GM18511 (cell line): ENCODE data around the gene MBNL2.

Experiments
- ATAC-seq: cut with Tn5 transposase; IDR thresholded peaks from one replicate; pipeline ENCODE4 v1.9.1; 2021; ENCODE audit warnings: mild to moderate bottlenecking, moderate library complexity; ENCODE audit not compliant: unreplicated experiment

MBNL2 gene

DNA sequence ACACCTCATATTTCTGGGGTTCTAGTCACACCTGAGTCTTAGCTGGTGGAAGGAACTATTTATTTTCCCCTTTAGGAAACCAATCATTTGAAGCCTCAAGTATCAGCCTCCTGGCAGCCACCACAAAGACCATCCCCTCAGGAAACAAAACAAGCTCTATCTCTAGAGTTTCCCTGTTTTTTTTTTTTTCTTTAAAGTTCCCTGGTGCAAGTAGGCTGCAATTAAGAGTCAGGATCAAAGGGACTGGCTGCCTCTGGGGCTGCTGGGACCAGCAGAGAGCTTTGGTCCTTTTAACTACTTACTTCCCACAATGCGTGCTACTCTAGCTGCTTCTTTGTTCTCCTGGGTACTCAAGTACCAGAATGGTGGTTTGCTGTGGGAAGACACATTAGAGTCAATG is 11.4 kb downstream of the MBNL2 start:
- no peak for ATAC-seq

GRCh38 chr13:97234236-97234635 is 12.1 kb downstream of the MBNL2 start:
- ATAC-seq, result no peak

GRCh38 chr13:97234742-97235141 is 12.6 kb downstream of the MBNL2 start:
- no peak for ATAC-seq

DNA sequence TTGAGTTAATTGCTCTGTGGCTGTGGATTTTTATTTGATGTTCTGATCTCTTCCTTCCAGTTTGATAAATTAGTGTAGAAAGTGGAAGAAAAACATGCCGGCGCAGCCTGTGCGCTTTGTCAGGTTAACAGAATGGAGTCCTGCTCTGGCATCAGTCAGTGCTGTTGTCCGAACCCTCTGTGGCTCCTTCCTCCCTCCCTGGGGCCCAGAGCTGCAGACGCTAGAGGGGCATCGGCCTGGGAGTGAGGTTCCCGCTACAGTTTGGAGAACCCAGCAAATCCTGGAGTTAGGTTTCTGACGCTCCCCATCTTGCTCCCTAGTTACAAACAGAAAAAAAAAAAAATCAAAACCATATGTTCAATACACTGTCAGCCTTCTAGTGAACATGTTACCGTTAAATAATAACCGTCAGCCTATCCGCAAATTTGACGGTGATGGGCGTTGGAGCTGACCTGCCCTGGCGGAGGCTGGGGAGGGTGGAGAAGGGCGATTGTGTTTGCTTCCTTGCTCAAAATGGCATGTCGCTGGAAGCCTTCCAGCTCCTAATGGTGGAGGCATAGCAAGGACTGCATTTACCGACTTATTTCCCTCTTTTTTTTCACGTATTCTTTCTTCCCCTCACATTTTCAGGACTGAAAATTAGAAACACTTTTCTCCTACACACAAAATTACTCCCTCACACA is 13.6 kb downstream of the MBNL2 start:
- no peak for ATAC-seq

DNA sequence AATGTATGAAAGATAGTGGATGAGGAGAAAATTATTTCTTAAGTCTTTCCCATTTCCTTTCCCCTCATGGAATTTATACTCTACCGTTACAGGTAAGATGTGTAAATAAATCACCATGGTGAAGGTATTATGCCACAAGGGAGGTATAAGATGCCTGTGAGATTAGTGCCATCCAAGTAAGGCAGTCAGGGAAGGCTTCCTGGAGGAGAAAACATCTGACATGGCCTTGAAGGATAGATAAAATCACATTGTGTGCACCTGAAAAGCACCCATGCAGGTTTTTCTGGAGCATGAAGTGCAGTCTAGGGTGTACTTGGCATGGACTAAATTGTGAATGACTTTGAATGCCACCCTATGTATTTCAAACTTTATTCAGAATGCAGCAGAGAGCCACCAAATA is 15.3 kb downstream of the MBNL2 start:
- ATAC-seq, result no peak

- no peak for ATAC-seq
Observed at GRCh38 chr13:97238432-97238831, 16.3 kb downstream of the MBNL2 start.

DNA sequence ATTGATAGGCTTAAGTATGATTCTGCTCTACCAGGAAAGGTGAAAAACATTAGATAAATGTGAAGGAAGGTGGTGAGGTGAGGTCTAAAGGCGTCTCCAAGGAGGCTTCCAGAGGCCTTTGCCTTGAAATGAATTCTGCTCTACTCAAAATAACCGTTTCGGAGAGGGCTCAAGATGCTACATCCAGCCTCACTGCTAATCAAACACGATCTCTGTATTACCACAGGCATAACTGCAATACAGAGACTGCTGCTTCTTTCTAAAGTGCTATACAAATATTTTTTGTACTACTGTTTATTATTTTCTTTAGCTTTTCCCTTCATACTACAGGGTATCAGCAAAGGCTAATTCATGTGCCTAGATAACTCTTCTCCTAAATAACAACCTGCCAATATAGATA is 16.8 kb downstream of the MBNL2 start:
- ATAC-seq, result no peak

DNA sequence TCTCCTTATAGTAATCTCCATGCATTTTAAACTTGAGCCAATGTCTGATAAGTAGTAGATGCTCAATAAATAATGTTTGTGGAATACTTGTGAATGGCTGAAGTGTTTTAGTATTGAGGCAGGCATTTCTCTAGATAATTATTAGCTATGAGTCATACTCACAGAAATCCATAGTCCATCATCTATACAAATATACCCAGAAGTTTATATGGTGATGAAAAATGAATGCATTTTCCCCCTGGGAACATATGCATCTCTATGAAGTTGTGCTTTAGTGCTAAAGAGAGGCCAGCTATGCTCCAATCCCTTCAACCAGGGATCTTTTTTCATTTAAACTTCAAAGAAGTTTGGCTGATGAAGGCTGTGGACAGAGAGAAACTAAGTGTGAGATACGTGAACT is 17.2 kb downstream of the MBNL2 start:
- ATAC-seq, result no peak

- ATAC-seq, result no peak
Observed at GRCh38 chr13:97239943-97240787, 18.0 kb downstream of the MBNL2 start.

DNA sequence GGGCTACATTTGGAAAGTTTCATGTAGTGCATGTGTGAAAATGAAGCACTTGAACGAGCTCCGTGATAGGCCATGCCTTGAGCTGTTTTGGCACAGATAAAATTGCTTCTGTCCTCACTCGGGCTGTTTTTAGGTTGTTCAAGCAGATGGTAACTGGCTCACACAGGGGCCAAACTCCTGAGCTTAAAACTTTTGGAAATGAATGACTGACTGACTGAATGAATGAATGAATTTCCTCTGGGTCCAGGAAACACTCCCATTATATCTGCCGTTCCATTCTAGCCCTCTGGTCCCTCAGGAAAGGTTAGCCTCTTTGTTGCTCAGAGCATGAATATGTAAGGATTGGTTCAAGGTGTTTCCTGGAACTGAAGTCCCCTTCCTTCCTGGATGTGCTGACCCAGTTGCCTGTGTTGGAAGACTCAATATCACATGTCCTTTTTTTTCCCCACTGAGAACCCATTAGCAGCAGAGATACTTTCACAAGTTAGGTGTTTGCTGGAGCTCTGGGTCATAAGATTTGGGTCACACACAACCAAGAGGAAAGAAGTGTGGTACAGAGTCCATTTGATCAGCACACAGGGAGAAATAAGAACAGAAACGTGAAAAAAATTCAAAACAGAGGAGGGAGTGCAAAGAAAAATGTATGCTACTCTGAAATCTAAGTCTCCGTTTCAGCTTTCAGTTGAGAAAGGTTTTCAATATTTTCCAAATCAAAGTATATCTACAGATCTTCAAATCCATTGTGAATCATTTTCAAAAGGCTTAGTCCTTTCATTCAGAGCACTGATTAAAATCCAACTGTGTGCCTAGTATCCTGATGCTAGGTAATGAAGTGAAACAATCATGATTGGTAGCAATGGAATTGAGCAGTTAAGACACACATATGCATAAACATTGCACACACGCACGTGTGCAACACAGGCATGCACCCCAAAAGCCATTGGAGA is 18.9 kb downstream of the MBNL2 start:
- no peak for ATAC-seq

GRCh38 chr13:97241761-97242160 is 19.6 kb downstream of the MBNL2 start:
- ATAC-seq, result no peak

GRCh38 chr13:97242755-97243497 is 20.8 kb downstream of the MBNL2 start:
- ATAC-seq, result no peak

DNA sequence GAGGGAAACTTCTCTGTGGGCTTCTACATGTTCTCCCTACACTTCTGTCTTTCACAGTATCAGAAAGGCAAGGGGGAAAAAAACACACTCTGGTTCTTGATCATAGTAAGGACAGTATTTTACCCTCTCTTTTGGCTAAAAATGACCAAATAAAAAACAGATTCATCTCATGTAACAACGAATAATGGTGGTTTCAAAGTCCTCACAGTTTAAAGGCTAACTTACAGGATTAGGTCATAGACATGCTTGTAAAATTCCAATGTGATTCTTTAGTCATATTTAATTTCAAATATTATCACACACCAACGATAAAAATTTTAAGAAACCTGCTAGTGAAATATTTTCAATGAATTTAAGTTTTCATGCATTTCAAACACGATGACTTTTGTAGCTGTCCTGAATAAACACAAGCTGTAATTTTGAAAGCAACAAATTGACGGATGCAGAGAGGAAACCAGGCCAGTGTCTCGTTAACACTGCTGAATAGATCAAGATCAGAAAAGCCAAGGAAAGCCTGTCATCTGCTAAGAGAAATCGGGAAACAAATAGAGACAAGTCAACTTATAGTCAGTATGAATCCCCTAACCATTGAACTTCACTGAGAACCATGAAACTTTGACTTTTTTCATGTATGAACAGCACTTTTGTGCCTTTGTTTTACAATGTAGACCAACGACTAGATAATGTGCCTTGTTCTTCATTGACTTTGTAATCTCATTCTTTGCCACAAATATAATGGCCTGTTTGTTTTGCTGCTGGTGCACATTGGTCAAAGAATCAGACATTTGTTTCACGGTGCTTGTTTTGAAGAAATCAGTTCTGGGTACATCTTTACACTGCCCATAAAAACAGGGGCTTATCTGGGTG is 22.0 kb downstream of the MBNL2 start:
- no peak for ATAC-seq

- no peak for ATAC-seq
Observed at GRCh38 chr13:97245011-97245410, 22.9 kb downstream of the MBNL2 start.

DNA sequence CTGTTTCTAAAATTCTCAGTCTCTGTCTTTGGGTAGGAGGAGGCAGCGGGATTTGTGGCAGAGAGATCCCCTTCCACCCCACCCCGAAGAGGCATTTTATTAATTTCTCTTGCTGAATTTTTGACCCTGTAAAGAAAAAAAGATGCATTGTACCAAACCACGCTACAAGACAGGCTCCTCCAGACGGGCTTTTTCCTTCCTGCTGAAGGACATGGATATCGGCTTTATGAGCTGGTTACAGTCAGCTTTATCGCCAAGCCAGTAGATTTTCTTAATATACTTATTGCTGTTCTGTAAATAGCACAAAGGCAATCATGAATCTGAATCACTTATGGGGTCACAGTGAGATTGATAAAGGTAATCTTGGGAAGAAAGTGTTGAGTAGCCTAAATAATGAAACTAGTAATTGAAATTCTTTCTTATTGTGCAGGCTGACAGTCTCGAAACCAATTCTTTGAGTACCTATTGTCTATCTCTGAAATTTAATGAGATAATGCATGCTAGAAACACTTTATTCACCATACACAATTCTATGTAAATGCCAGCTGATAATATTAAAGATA is 24.5 kb downstream of the MBNL2 start:
- ATAC-seq, result no peak

DNA sequence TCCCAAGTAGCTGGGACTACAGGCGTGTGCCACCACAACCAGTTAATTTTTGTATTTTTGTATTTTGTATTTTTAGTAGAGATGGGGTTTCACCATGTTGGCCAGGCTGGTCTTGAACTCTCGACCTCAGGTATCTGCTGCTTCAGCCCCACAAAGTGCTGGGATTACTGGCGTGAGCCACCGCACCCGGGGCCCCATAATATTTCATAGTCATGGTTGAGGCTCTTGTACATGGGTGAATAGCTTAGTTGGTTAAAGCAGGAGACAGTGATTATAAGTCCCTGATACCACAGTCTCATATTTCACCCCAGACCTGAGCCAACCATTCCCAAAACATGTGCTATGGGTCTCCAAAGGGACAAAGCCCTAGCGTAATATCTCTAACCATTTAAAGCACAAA is 26.1 kb downstream of the MBNL2 start:
- ATAC-seq, result no peak

GRCh38 chr13:97249093-97249795 is 27.1 kb downstream of the MBNL2 start:
- ATAC-seq, result no peak

DNA sequence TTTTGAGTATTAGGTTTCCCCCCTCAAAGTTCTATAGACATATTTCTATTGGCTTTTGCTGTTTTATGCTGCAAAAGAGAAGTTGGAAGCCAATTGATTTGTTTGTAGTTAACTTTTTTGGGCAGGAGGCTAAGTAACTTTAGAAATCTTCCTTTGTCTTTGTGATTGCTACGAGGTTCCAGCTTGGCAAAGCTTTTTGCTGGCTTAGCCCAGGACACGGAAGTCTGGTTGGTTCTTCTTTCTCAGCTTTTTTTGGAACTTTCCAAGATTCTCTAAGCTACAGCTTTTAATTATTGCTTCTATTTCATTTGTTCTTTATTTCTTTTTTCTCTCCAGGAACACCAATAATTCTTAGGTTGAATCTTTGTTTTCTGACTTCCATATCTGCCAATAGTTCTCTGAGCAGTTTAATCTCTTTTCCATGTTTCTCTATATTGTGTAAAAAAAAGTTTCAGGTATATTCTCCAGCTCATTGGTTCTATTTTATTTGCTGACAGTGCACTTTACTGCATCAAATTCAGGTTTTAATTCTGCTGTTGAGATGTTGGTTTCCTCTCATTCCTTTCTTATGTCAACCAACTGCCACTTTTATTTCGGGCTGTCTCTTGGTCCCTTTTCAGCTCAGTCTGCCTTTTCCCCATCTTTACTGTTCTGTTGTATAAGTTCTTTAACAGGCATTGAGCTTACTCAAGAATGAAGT is 27.8 kb downstream of the MBNL2 start:
- no peak for ATAC-seq
